HG03045 (cell line): ENCODE measurements around the gene UNC13A.
A peak's percentile ranks its signal among the peaks of the same experiment; 100 is the strongest.

Experiments used
- ATAC-seq: cut with Tn5 transposase; IDR thresholded peaks from one replicate; pipeline ENCODE4 v1.9.1; 2021; ENCODE audit warnings: mild to moderate bottlenecking, moderate library complexity; ENCODE audit not compliant: unreplicated experiment

The UNC13A gene

GRCh38 chr19:17687857-17688784 is at the start of gene UNC13A:
Gene UNC13A (minus strand): TSS chr19:17688354. CDS start chr19:17688199, 155 bp downstream.
- ATAC-seq, result no peak

- no peak for ATAC-seq
Observed at GRCh38 chr19:17737690-17738153, 49.6 kb upstream of the UNC13A start.

GRCh38 chr19:17735410-17735809 is 47.3 kb upstream of the UNC13A start:
- ATAC-seq, result no peak

- no peak for ATAC-seq
Observed at GRCh38 chr19:17734146-17734545, 46.0 kb upstream of the UNC13A start.

GRCh38 chr19:17733127-17733526 is 45.0 kb upstream of the UNC13A start:
- ATAC-seq, result no peak

GRCh38 chr19:17727843-17728242 is 39.7 kb upstream of the UNC13A start:
- ATAC-seq, result no peak

GRCh38 chr19:17726964-17727773 is 39.0 kb upstream of the UNC13A start:
- ATAC-seq, result no peak

- no peak for ATAC-seq
Observed at GRCh38 chr19:17726136-17726741, 38.1 kb upstream of the UNC13A start.

GRCh38 chr19:17725422-17726078 is 37.4 kb upstream of the UNC13A start:
- no peak for ATAC-seq

GRCh38 chr19:17724655-17725054 is 36.5 kb upstream of the UNC13A start:
- ATAC-seq, result no peak

- ATAC-seq, result no peak
Observed at GRCh38 chr19:17722655-17723240, 34.6 kb upstream of the UNC13A start.

- no peak for ATAC-seq
Observed at GRCh38 chr19:17721821-17722220, 33.7 kb upstream of the UNC13A start.

GRCh38 chr19:17721111-17721628 is 33.0 kb upstream of the UNC13A start:
- no peak for ATAC-seq

GRCh38 chr19:17720440-17720839 is 32.3 kb upstream of the UNC13A start:
- no peak for ATAC-seq

GRCh38 chr19:17719730-17720400 is 31.7 kb upstream of the UNC13A start:
- ATAC-seq, result peak; percentile 35

- peak; percentile 81 for ATAC-seq
Observed at GRCh38 chr19:17718947-17719711, 31.0 kb upstream of the UNC13A start, which contains the start of gene MAP1S. Gene MAP1S (plus strand): TSS chr19:17719480. CDS start chr19:17719503, 23 bp downstream.

- ATAC-seq, result no peak
Observed at GRCh38 chr19:17718550-17718946, 30.4 kb upstream of the UNC13A start.

GRCh38 chr19:17716309-17716929 is 28.3 kb upstream of the UNC13A start:
- ATAC-seq, result no peak
